ENCODE data around the gene KIF2C.
"Not testable (repeated sequence)": the region's sequence is repeated elsewhere in the genome, so short reads cannot be mapped to it uniquely, and the experiment has no call there.

Gene KIF2C

DNA sequence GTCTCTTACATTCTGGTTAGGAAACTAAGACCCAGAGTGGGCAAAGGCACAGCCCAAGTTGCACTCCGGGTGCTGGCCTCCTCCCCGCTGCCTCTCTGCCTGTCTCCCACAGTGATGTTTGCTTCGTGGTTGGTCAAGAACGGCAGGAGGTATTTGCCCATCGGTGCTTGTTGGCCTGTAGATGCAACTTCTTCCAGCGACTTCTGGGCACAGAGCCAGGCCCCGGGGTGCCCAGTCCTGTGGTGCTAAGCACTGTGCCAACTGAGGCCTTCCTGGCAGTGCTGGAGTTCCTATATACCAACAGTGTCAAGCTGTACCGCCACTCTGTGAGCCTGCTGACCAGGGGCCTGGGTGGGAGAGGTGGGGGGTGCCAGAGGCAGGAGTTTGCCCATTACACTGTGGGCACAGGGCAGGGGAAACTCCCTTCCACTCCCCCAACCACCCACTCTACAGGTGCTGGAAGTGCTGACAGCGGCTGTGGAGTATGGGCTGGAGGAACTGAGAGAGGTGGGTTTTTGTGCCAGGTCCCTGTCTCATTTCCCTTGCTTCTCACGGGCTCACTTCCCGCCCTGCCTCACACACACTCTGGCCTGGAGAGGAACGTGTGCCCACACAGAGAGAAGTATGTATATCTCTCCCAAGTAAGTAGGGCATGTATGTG lies 70.6 kb downstream of the KIF2C start:
- DNase-seq (ENCODE audit: low read depth in 4 of 4, low spot score in 1 of 4), result no peak

DNA sequence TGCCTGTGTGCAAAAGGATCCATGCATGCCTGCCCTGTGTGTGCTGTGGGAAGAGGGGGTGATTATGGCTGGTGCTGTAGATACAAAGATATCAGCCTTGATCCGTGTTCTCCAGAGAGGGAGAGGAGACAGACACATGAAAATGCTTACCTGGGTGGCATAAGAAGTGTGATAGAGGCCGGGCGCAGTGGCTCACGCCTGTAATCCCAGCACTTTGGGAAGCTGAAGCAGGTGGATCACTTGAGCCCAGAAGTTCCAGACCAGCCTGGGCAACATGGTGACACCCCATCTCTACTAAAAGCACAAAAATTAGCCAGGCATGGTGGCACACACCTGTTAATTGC lies 71.1 kb downstream of the KIF2C start:
- DNase-seq (ENCODE audit: low read depth in 4 of 4, low spot score in 1 of 4), result not testable (repeated sequence)

DNA sequence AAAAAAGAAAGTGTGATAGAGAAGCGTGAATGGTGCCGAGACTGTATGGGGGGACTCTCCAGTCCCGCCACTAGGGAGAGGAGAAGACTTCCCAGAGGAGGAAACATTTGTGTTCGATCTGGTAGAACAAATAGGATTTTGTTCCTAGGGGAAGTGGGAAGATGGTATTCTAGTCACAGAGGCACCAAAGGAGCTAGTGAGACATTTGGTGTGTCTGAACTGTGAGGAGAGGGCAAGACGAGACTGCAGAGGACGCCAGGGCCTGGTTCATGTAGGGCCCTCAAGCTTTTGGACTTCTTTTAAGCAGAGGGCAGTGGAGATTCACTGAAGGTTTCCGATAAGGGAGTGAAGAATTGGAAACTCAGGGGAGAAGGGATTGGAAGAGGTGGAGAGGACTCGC lies 71.6 kb downstream of the KIF2C start:
- DNase-seq (ENCODE audit: low read depth in 4 of 4, low spot score in 1 of 4), result no peak

DNA sequence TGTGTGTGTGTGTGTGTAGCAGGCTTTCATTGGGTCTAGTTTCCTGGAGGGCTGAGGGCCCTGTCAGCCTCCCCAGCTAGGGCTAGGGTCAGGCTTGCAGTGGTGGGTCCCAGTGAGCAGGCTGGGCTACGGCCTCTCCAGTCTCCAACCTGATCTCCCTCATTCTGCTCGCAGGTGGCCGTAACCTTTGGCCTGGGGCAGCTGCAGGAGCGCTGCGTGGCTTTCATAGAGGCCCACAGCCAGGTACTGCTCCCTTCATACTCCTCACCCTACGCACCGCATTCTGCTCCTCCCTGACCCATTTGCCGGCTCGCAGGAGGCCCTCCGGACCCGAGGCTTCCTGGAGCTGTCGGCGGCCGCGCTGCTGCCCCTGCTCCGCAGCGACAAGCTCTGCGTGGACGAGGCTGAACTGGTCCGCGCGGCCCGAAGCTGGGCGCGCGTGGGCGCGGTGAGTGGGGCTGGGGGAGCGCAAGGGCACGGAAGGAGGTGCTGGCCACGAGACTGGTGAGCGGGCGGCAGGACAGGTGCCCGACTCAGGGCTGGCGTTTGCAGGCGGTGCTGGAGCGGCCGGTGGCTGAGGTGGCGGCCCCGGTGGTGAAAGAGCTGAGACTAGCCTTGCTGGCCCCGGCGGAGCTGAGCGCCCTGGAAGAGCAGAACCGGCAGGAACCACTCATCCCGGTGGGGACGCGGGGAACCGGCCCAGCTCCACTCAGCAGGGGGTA lies 73.3 kb downstream of the KIF2C start:
- no peak for DNase-seq (ENCODE audit: low read depth in 4 of 4, low spot score in 1 of 4)

DNA sequence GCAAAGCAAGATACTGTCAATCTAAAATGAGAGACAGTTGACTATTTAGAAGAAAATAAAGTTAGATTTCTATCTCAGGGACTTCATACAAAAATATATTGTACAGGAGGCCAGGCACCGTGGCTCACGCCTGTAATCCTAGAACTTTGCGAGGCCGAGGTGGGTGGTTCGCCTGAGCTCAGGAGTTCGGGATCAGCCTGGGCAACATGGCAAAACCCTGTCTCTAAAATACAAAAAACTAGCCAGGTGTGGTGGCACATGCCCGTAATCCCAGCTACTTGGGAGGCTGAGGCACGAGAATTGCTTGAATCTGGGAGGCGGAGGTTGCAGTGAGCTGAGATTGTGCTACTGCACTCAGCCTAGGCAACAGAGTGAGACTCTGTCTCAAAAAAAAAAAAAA lies 76.3 kb downstream of the KIF2C start:
- DNase-seq (ENCODE audit: low read depth in 4 of 4, low spot score in 1 of 4), result not testable (repeated sequence)

DNA sequence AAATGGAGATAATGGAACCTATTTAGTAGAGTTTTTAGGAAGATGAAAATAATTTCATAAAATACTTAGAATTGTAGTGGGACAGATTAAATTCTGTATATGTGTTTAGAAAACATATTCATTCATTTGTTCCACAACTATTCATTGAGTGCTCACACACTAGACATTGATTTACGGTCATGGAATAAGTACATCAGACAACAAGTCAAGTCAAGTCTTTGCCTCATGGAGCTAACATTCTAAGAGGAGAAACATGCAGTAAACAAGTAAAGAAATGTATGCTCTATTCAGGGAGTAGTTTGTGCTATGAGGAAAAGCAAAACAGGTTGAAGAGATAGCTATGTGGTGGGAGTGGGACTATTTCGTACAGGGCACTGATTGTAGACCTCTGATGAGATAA lies 77.7 kb downstream of the KIF2C start:
- no peak for DNase-seq (ENCODE audit: low read depth in 4 of 4, low spot score in 1 of 4)
